Measurements from ENCODE around the gene KMO.

KMO gene

DNA sequence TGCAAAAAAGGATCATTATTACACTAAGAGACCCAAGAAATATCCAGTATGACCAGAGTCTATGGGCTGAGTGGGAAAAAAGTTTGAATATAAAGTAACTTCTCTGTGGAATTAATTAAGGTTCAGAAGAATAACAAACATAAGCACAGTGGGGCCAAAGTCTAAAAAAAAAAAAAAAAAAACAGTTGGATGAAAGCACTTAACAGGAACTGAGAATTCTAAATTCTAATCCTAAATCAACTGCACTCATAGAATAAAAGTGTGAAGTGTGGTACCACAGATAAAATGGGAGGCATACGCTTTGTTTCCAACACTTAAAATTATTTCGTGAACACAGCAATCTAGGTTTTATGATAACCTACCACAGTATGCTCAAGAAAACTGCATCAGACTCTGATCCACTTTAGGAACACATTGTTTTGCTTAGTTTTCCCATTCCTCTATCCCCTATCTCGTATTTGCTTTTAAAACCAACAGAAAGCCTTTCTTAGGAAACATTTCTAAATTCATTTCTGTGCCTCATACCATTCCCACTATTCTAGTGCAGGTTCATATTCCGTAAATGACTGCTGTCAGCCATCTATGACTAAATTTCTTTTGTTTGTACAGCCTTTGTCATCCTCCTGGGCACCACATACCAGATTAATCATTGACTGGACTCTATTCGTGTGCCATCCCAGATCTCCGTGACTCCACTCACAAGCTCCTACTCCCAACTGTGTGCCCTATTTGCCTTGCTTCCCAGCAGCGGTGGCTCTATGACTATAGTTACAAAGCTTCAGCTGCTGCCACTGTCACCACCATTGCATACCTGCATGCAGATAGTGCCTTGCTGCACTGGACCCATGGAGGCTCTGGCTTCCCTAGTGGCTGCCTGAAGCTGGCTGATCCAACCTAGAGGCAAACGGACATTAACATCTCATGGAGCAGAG is 83.1 kb downstream of the KMO start:
- Histone ChIP-seq H3K9me3 (ENCODE audit: control insufficient read depth, insufficient read depth, low read length) (no peaks in the 10 kb centered on the region), H3K36me3 (ENCODE audit: control insufficient read depth, low read length) (no peaks in the 10 kb centered on the region), H4K20me1 (ENCODE audit: control insufficient read depth, insufficient read depth, low read depth, low read length) (no peaks in the 10 kb centered on the region), H3K4me3 (ENCODE audit: low read length) (no peak overlapping the region), H3K4me2 (ENCODE audit: low read length) (no peak overlapping the region), H3K27me3 (ENCODE audit: control insufficient read depth, low read length) (no peaks in the 10 kb centered on the region), H3K4me1 (ENCODE audit: control insufficient read depth, low read length) (peaks cover 5% of the 10 kb centered on the region), H3F3A (ENCODE audit: control insufficient read depth, insufficient read depth) (no peaks in the 10 kb centered on the region), H3K79me2 (ENCODE audit: control insufficient read depth, low read length) (no peaks in the 10 kb centered on the region), H3K27ac (ENCODE audit: low read depth, low read length) (no peak overlapping the region), H3K9me2 (replicated peaks; ENCODE audit: control insufficient read depth, low read length) (no peaks in the 10 kb centered on the region)
- TF ChIP-seq EZH2phosphoT487 (IDR thresholded peaks at IDR 0.05; ENCODE audit: borderline replicate concordance, low read length) = no peak
- TF ChIP-seq, protein P1, sequence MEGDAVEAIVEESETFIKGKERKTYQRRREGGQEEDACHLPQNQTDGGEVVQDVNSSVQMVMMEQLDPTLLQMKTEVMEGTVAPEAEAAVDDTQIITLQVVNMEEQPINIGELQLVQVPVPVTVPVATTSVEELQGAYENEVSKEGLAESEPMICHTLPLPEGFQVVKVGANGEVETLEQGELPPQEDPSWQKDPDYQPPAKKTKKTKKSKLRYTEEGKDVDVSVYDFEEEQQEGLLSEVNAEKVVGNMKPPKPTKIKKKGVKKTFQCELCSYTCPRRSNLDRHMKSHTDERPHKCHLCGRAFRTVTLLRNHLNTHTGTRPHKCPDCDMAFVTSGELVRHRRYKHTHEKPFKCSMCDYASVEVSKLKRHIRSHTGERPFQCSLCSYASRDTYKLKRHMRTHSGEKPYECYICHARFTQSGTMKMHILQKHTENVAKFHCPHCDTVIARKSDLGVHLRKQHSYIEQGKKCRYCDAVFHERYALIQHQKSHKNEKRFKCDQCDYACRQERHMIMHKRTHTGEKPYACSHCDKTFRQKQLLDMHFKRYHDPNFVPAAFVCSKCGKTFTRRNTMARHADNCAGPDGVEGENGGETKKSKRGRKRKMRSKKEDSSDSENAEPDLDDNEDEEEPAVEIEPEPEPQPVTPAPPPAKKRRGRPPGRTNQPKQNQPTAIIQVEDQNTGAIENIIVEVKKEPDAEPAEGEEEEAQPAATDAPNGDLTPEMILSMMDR (IDR thresholded peaks at IDR 0.05; ENCODE audit: low read depth, low read length, poor library complexity, severe bottlenecking) = no peak

DNA sequence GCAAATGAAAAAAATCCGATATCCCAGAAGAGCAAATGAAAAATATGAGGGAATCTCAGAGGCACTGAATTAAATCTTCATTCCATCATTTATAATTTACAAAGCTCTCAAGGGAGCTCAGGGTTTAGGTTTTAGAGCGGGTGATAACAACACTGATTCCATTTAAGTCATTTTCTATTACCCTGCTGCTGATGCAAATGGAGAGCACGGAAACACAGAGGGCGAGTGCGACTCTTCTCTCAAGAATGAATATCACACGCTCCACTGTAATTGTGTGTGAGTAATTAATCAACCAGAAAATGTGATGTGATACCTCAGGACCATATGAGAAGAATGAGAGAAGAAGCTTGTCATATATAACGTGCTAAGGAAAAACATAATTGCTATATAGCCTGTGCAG is 85.2 kb downstream of the KMO start:
- no peaks in the 10 kb centered on the region for H3K36me3 ChIP-seq (ENCODE audit: control insufficient read depth, low read length)
- no peaks in the 10 kb centered on the region for H3K79me2 ChIP-seq (ENCODE audit: control insufficient read depth, low read length)
- TF ChIP-seq EZH2phosphoT487 (IDR thresholded peaks at IDR 0.05; ENCODE audit: borderline replicate concordance, low read length) = no peak
- TF ChIP-seq, protein P1 (IDR thresholded peaks at IDR 0.05; ENCODE audit: low read depth, low read length, poor library complexity, severe bottlenecking) = no peak
- H3K27ac ChIP-seq (ENCODE audit: low read depth, low read length) = no peak overlapping the region
- no peaks in the 10 kb centered on the region for H4K20me1 ChIP-seq (ENCODE audit: control insufficient read depth, insufficient read depth, low read depth, low read length)
- no peak overlapping the region for H3K4me2 ChIP-seq (ENCODE audit: low read length)
- H3K4me3 ChIP-seq (ENCODE audit: low read length) = no peak overlapping the region
- no peaks in the 10 kb centered on the region for H3K27me3 ChIP-seq (ENCODE audit: control insufficient read depth, low read length)
- no peaks in the 10 kb centered on the region for H3K4me1 ChIP-seq (ENCODE audit: control insufficient read depth, low read length)
- H3K9me3 ChIP-seq (ENCODE audit: control insufficient read depth, insufficient read depth, low read length) = no peaks in the 10 kb centered on the region
- no peaks in the 10 kb centered on the region for H3F3A ChIP-seq (ENCODE audit: control insufficient read depth, insufficient read depth)
- no peaks in the 10 kb centered on the region for H3K9me2 ChIP-seq (replicated peaks; ENCODE audit: control insufficient read depth, low read length)

DNA sequence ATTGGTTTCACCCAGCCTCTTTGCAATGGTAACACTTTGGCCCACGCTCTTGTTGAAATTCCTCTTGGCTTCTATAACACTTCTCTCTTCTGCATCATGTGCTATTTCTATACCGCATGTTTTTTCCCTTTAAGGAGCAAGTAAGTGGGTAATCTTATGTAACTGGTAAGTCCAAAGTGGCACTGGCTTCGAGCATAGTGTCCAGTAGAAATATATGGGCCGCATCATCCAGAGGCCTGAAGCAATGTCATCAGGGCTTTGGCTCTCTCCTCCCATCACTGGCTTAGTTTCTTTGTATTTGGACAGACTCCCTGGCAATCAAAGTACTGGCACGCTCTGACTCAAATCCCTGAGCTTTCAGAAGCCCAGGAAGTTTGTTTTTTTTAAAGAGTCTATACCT is 90.5 kb downstream of the KMO start:
- H3K79me2 ChIP-seq (ENCODE audit: control insufficient read depth, low read length) = no peaks in the 10 kb centered on the region
- H3K36me3 ChIP-seq (ENCODE audit: control insufficient read depth, low read length) = no peaks in the 10 kb centered on the region
- no peak overlapping the region for H3K27ac ChIP-seq (ENCODE audit: low read depth, low read length)
- no peaks in the 10 kb centered on the region for H3K9me2 ChIP-seq (replicated peaks; ENCODE audit: control insufficient read depth, low read length)
- H3K9me3 ChIP-seq (ENCODE audit: control insufficient read depth, insufficient read depth, low read length) = no peaks in the 10 kb centered on the region
- no peak overlapping the region for H3K4me3 ChIP-seq (ENCODE audit: low read length)
- peaks cover 3% of the 10 kb centered on the region; the same call in 1 of the 2 replicates for H3F3A ChIP-seq (ENCODE audit: control insufficient read depth, insufficient read depth)
- H3K27me3 ChIP-seq (ENCODE audit: control insufficient read depth, low read length) = no peaks in the 10 kb centered on the region
- H3K4me1 ChIP-seq (ENCODE audit: control insufficient read depth, low read length) = peaks cover 6% of the 10 kb centered on the region
- H4K20me1 ChIP-seq (ENCODE audit: control insufficient read depth, insufficient read depth, low read depth, low read length) = no peaks in the 10 kb centered on the region
- TF ChIP-seq, protein P1 (IDR thresholded peaks at IDR 0.05; ENCODE audit: low read depth, low read length, poor library complexity, severe bottlenecking) = no peak
- TF ChIP-seq EZH2phosphoT487 (IDR thresholded peaks at IDR 0.05; ENCODE audit: borderline replicate concordance, low read length) = no peak
- H3K4me2 ChIP-seq (ENCODE audit: low read length) = no peak overlapping the region
